Activated T-helper 1 cell treated with anti-CD3 and anti-CD28 coated beads, Interleukin-12 subunit alpha, Interleukin-12 subunit beta, Interleukin-2, Interleukin-4 antibody, amounts not matched to agents 30 ng/mL and 10 ng/mL and 1 ng/mL, durations not matched to agents 14 hours and 24 hours and 36 hours (primary cell): ENCODE results near the gene APOBEC3G. TPM values are rescaled to one million over a fixed set of nuclear protein-coding genes. Genes with fewer than 3 reads are reported as not detected.
A peak's percentile ranks its signal among the peaks of the same experiment; 100 is the strongest.
"Not testable (repeated sequence)": the region's sequence is repeated elsewhere in the genome, so short reads cannot be mapped to it uniquely, and the experiment has no call there.

Source experiments
- DNase-seq: peaks from one replicate; pipeline ENCODE4 v3.0.0; 2021; ENCODE audit warnings: low spot score
- H3K27ac Mint-ChIP-seq: one replicate; pipeline ENCODE4 v1.8.0; 2021; ENCODE audit warnings: mild to moderate bottlenecking, mixed read lengths
- H3K27me3 Mint-ChIP-seq: one replicate; pipeline ENCODE4 v1.8.0; 2022; ENCODE audit warnings: mild to moderate bottlenecking, moderate library complexity, mixed read lengths; ENCODE audit not compliant: insufficient read depth
- H3K36me3 Mint-ChIP-seq: one replicate; pipeline ENCODE4 v1.8.0; 2021; ENCODE audit warnings: low read depth, mixed read lengths
- H3K4me1 Mint-ChIP-seq: one replicate; pipeline ENCODE4 v1.8.0; 2021; ENCODE audit warnings: low read depth, mixed read lengths
- H3K4me3 Mint-ChIP-seq: one replicate; pipeline ENCODE4 v1.8.0; 2021; ENCODE audit warnings: mild to moderate bottlenecking, moderate library complexity, mixed read lengths
- H3K9me3 Mint-ChIP-seq: one replicate; pipeline ENCODE4 v1.8.0; 2021; ENCODE audit warnings: mixed read lengths
- intact Hi-C: fragments of 100-400 bp; cut with micrococcal nuclease; formaldehyde crosslinking; loops from one replicate; pipeline ENCODE4 v1.15.1; 2024
- total RNA-seq: library from RNA; stranded (reverse); gene quantifications from 2 replicates; pipeline ENCODE4 v1.2.3, GENCODE V29; 2022

APOBEC3G gene
- total RNA-seq, 1 donor from 2014 or later, result 53.7 TPM

DNA sequence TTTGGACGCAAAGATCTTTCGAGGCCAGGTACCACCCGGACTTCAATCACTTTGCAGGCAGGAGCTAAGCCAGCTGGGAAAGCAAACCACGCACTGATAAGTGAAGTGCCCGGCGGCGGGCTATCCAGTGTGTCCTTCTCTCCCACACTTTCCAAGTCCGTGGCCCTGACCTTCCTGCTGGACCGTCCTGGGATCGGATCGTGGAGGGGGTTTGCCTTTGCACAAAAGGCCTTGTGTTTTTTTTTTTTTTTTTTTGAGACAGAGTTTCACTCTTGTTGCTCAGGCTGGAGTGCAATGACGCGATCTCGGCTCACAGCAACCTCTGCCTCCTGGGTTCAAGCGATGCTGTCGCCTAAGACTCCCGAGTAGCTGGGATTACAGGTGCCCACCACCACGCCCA lies 34.0 kb upstream of the APOBEC3G start:
- not testable (repeated sequence) for H3K27ac Mint-ChIP-seq, H3K27me3 Mint-ChIP-seq, DNase-seq, H3K9me3 Mint-ChIP-seq, H3K4me3 Mint-ChIP-seq
- Mint-ChIP-seq H3K4me1 (peaks cover 25% of the 10 kb centered on the region), H3K36me3 (peaks cover 16% of the 10 kb centered on the region)
- intact Hi-C loops, result loop anchor here (5.0 kb wide), 1 partner anchor 34 kb away; the partner anchor contains the start of gene APOBEC3G

DNA sequence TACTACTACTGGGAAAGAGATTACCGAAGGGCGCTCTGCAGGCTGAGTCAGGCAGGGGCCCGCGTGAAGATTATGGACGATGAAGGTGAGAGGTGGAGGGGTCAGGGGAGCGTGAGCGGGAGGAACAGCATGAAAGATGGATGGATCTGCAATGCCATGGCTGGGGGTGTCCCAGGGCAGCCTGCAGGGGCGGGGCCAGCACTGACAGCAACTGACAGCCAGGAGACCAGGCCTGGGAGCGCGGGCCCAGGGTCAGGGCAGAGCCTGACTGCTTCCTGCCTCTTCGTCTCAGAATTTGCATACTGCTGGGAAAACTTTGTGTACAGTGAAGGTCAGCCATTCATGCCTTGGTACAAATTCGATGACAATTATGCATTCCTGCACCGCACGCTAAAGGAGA lies 31.9 kb upstream of the APOBEC3G start:
- Mint-ChIP-seq H3K27ac (peak overlapping the region; percentile 3), H3K36me3 (peaks cover 17% of the 10 kb centered on the region), H3K4me1 (peaks cover 17% of the 10 kb centered on the region)
- H3K27me3 Mint-ChIP-seq, H3K4me3 Mint-ChIP-seq, intact Hi-C loops, DNase-seq, H3K9me3 Mint-ChIP-seq: not testable (repeated sequence)

DNA sequence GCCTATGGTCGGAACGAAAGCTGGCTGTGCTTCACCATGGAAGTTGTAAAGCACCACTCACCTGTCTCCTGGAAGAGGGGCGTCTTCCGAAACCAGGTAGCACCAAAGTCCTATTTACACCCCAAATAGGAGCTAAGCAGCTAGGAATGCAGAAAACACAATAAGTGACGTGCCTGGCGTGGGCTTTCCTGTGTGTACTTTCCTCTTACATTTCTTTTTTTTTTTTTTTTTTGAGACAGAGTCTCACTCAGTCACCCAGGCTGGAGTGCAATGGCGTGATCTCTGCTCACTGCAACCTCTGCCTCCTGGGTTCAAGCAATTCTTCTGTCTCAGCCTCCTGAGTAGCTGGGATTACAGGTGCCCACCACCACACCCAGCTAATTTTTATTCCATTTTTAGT lies 27.6 kb upstream of the APOBEC3G start:
- H3K4me1 Mint-ChIP-seq, H3K27ac Mint-ChIP-seq, H3K4me3 Mint-ChIP-seq, DNase-seq, intact Hi-C loops, H3K27me3 Mint-ChIP-seq, H3K9me3 Mint-ChIP-seq: not testable (repeated sequence)
- H3K36me3 Mint-ChIP-seq, result peaks cover 14% of the 10 kb centered on the region

DNA sequence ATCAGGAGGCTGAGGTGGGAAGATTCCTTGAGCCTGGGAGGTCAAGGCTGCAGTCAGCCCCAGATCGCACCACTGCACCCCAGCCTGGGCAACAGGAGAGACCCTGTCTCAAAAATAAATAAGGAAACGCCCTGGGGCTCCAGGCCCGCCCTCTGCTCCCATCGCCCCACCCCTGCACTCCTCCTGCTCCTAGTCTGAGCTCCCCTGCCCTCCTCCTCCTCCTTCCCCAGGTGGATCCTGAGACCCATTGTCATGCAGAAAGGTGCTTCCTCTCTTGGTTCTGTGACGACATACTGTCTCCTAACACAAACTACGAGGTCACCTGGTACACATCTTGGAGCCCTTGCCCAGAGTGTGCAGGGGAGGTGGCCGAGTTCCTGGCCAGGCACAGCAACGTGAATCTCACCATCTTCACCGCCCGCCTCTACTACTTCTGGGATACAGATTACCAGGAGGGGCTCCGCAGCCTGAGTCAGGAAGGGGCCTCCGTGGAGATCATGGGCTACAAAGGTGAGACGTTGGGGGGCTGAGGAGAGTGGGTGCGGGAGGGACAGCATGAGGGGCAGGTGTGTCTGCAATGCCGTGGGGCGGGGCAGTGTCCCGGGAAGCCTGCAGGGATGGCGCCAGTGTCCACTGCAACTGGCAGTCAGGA lies 25.1 kb upstream of the APOBEC3G start:
- intact Hi-C loops, H3K9me3 Mint-ChIP-seq: not testable (repeated sequence)

DNA sequence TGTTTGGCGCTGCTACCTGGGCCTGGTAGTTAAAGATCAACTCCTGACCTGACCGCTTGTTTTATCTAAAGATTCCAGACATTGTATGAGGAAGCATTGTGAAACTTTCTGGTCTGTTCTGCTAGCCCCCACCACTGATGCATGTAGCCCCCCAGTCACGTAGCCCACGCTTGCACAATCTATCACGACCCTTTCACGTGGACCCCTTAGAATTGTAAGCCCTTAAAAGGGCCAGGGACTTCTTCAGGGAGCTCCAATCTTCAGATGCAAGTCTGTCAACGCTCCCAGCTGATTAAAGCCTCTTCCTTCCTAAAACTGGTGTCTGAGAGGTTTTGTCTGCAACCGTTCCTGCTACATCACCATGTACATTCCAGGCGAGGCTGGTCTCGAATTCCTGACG lies 21.4 kb upstream of the APOBEC3G start:
- H3K4me1 Mint-ChIP-seq, result no peaks in the 10 kb centered on the region
- H3K27ac Mint-ChIP-seq, result no peak overlapping the region
- H3K27me3 Mint-ChIP-seq, result no peaks in the 10 kb centered on the region
- H3K4me3 Mint-ChIP-seq, result no peak overlapping the region
- no peak for DNase-seq
- intact Hi-C loops, result no loop called here
- no peaks in the 10 kb centered on the region for H3K36me3 Mint-ChIP-seq
- no peaks in the 10 kb centered on the region for H3K9me3 Mint-ChIP-seq

More for the DNA sequence above, 25.1 kb upstream of the APOBEC3G start:
- H3K36me3 Mint-ChIP-seq, H3K4me1 Mint-ChIP-seq, H3K27ac Mint-ChIP-seq, H3K27me3 Mint-ChIP-seq, DNase-seq, H3K4me3 Mint-ChIP-seq: not testable (repeated sequence)

DNA sequence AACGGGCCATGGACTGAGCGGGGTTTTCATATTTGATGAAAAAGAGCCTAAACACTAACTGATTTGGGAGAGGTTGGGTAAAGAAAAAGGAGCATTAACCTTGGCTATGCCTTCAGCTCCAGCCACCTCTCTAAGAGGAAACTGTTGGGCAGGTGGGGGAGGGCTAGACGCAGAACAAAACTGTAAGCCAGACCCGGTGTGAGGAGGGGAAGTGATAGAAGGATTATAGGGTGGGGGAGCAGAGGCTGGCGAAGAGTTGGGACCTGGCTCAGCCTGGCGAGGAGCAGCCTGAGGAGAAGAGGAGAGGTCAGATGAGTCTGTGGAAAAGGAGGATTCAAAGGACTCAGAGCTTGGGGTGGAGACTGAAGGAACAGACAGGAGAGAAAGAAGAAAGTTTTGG lies 15.8 kb upstream of the APOBEC3G start:
- H3K36me3 Mint-ChIP-seq, H3K27ac Mint-ChIP-seq, DNase-seq, H3K4me1 Mint-ChIP-seq, H3K4me3 Mint-ChIP-seq, intact Hi-C loops, H3K9me3 Mint-ChIP-seq, H3K27me3 Mint-ChIP-seq: not testable (repeated sequence)

DNA sequence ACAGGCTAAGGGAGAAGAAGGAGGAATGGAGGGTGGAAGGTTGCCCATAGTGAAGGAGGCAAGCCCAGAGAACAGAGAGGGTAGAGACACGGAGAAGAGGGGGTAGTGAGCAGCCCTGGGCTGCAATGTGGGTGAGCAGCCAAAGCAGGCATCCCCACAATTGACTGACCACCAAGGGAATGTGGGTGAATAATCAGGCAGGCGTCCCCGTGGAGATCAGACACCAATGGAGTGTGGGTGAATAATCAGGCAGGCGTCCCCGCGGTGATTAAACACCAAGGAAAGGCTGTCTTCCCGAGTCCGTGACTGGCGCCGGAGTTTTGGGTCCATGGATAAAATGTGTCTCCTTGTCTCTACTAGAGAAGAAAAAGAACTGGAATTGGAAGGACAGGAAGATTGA lies 15.1 kb upstream of the APOBEC3G start:
- H3K27me3 Mint-ChIP-seq, DNase-seq, H3K9me3 Mint-ChIP-seq, H3K27ac Mint-ChIP-seq, H3K4me1 Mint-ChIP-seq, H3K4me3 Mint-ChIP-seq, H3K36me3 Mint-ChIP-seq, intact Hi-C loops: not testable (repeated sequence)

DNA sequence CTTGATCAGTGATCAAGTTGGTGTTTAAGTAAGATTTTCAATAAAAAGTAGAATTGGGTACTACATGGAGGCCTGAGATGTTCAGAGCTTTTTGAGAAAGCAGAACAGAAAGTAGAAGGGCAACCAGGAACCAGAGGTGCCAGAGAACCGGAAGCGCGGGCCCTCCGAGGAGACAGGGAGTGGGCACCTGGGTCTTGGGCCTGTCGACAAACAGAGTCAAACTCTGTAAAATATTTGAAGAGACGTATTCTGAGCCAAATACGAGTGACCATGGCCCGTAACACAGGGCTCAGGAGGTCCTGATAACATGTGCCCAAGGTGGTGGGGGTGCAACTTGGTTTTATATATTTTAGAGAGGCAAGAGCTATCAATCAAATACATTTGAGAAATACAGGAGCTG lies 13.2 kb upstream of the APOBEC3G start:
- H3K4me1 Mint-ChIP-seq, H3K9me3 Mint-ChIP-seq, H3K36me3 Mint-ChIP-seq, DNase-seq, intact Hi-C loops, H3K4me3 Mint-ChIP-seq, H3K27me3 Mint-ChIP-seq, H3K27ac Mint-ChIP-seq: not testable (repeated sequence)

DNA sequence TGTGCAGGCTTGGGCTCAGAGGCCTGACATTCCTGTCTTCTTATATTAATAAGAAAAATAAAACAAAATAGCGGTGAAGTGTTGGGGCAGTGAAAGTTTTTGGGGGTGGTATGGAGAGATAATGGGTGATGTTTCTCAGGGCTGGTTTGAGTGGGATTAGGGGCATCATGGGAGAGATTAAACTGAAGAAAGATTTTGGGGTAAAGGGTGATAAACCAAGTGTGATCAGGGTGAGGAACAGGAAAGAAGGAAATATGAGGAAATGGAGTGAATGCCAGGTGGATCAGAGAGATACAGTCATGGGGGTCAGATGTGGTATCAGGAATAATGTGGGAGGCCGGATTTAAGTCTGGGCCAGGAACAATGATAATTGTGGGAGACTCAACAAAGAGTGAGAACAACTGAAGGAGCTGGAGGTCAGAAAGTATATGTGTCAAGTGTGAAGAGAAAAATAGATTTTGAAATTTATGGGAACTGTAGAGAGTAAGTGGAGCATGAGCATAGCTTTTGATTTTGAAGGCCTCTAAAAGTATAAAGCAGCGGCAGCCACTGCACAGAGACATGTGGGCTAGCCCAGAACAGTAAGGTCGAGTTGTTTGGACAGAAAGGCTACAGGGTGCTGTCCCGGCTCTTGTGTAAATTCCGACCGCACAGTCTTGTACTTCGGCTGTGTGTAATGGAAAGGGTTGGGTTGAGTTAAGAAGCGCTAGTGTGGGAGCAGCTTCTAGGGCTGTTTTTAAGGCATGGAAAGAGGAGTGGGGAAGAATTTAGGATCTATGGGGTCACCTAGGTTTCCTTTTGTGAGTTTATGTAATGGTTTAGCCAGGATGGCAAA lies 10.4 kb upstream of the APOBEC3G start:
- not testable (repeated sequence) for H3K9me3 Mint-ChIP-seq, DNase-seq, H3K4me3 Mint-ChIP-seq, H3K27ac Mint-ChIP-seq, H3K27me3 Mint-ChIP-seq, H3K4me1 Mint-ChIP-seq, H3K36me3 Mint-ChIP-seq
- intact Hi-C loops, result loop anchor here (2.0 kb wide), 1 partner anchor 50 kb away; no protein-coding TSS in a partner anchor

DNA sequence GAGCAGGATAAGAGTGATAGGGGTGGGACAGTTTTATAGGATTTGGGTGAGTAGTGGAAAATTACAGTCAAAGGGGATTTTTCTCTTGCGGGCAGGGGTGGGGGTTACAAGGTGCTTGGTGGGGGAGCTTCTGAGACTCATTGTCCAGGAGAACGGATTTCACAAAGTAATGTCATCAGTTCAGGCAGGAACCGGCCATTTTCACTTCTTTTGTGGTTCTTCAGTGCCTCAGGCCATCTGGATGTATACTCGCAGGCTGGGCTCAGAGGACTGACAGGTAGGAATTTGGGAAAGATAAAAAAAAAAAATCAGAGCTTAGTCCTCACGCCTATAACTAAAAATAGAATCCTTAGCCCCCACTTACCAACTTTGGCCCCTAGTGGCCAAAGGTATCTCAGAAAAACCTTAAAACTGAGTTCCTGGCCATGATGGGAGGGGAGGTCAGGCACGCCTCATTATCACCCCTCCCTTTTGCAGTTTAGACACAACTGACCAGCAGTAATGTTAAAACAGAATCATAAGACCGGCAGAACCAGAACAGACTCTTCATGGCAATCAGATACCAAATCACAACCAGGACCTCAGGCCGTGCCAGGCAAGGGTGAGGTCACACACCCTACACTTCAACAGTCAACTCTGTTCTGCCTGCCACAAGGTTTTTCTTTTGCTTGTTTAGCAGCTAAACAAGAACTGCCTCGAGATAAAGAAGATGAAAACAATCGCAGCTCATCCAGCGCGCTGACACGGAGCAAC lies 8.9 kb upstream of the APOBEC3G start:
- no peak for DNase-seq
- intact Hi-C loops, result no loop called here
- Mint-ChIP-seq H3K9me3 (no peaks in the 10 kb centered on the region), H3K36me3 (no peaks in the 10 kb centered on the region), H3K27ac (no peak overlapping the region), H3K4me1 (peaks cover 5% of the 10 kb centered on the region), H3K27me3 (no peaks in the 10 kb centered on the region), H3K4me3 (no peak overlapping the region)

DNA sequence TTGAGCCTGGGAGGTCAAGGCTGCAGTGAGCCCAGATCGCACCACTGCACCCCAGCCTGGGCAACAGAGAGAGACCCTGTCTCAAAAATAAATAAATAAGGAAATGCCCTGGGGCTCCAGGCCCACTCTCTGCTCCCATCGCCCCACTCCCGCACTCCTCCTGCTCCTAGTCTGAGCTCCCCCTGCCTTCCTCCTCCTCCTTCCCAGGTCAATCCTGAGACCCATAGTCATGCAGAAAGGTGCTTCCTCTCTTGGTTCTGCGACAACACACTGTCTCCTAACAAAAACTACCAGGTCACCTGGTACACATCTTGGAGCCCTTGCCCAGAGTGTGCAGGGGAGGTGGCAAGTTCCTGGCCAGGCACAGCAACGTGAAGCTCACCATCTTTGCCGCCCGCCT lies 6.9 kb upstream of the APOBEC3G start:
- Mint-ChIP-seq H3K4me3 (no peak overlapping the region), H3K9me3 (no peaks in the 10 kb centered on the region), H3K4me1 (peaks cover 3% of the 10 kb centered on the region), H3K36me3 (no peaks in the 10 kb centered on the region), H3K27ac (no peak overlapping the region), H3K27me3 (no peaks in the 10 kb centered on the region)
- DNase-seq, result no peak
- intact Hi-C loops, result no loop called here

DNA sequence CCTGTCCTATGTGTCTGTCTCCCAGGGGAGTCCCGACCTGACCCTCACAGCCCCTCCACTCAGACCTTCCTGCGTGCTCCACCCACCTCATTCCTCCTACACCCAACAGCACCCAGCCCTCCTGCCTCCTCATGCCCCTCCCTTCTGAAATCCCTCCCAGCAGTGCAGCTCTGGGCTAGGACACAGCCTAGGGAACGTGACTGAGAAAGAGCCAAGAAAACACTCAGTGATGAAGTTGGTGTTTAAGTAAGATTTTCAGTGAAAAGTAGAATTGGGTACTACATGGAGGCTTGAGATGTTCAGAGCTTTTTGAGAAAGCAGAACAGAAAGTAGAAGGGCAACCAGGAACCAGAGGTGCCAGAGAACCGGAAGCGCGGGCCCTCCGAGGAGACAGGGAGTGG lies 4.5 kb upstream of the APOBEC3G start:
- H3K4me1 Mint-ChIP-seq, H3K9me3 Mint-ChIP-seq, intact Hi-C loops, H3K36me3 Mint-ChIP-seq, H3K27me3 Mint-ChIP-seq, DNase-seq, H3K27ac Mint-ChIP-seq, H3K4me3 Mint-ChIP-seq: not testable (repeated sequence)

DNA sequence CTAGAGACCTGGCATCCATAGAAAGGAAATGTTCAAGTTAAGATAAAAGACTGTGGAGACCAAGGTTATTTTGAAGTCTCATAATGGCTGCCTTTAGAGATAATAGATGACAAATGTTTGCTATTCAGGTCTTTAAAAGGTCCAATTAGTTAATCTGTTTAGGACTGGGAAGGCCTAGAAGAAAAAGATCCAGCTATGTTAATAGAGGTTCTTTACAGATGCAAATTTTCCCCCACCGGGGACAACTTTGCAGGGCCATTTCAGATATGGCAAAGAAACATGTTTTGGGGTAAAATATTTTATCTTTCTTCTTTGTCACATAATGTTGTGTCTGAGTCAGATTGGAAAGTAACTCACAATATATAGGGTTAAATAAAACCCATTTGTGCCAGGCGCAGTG lies 3.1 kb upstream of the APOBEC3G start:
- H3K36me3 Mint-ChIP-seq, result peaks cover 6% of the 10 kb centered on the region
- no peak overlapping the region for H3K27ac Mint-ChIP-seq
- DNase-seq, result no peak
- H3K4me3 Mint-ChIP-seq, result no peak overlapping the region
- peaks cover 19% of the 10 kb centered on the region for H3K4me1 Mint-ChIP-seq
- H3K9me3 Mint-ChIP-seq, result no peaks in the 10 kb centered on the region
- intact Hi-C loops, result no loop called here
- H3K27me3 Mint-ChIP-seq, result no peaks in the 10 kb centered on the region
